ENCODE results near the gene MED12L.
A peak's percentile ranks its signal among the peaks of the same experiment; 100 is the strongest.

MED12L gene

DNA sequence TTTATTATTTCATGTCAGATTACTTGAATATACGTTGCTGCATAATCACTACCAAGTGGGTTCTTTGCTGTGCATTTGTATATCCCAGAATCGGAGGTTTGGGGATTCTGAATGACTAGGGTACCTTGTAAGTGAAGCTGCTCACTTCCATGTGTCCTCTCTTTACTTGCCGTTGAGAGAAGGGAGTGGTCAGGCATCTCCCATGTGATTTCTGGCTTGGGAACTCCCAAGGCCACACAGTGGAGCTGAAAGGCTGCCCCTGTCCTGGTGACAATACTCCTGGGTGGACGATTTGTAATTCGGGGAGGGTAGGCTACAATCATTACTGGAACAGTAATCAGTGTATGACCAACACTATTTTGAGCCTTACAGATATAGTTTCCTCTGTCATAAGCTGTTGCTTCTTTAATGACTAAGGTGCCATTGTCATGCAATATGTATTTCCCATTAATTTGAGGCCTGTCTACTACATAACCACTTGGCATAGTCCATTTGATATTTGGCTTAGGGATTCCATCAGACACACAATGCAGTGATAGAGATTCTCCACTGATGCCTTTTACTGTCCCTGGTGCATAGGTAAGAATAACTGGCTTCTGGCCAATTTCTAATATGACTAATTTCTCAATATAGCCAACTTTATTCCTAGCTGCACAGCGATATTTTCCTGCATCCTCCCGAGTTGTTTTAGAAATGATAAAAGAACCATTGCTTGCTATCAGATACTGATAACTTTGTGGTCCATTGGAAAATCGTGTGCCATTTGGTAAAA is 351.4 kb downstream of the MED12L start:
- no peaks in the 10 kb centered on the region for H4K20me1 ChIP-seq (ENCODE audit: insufficient read depth, low read length, poor library complexity, severe bottlenecking)
- peaks cover 30% of the 10 kb centered on the region; the same call in 1 of the 2 replicates for H3K36me3 ChIP-seq (ENCODE audit: insufficient read depth, low read length)
- no peak overlapping the region for H3K4me2 ChIP-seq (ENCODE audit: low read depth, low read length, poor library complexity, severe bottlenecking)
- no peaks in the 10 kb centered on the region for H3K27me3 ChIP-seq (ENCODE audit: insufficient read depth, low read length, poor library complexity, severe bottlenecking)
- H3F3A ChIP-seq (ENCODE audit: low read depth): no peaks in the 10 kb centered on the region; the same call in 1 of the 2 replicates
- H2AFZ ChIP-seq (ENCODE audit: low read length): no peak overlapping the region
- peaks cover 4% of the 10 kb centered on the region for H3K4me1 ChIP-seq (ENCODE audit: insufficient read depth, low read length, poor library complexity, severe bottlenecking)
- H3K9me3 ChIP-seq (ENCODE audit: insufficient read depth, low read depth, low read length): no peaks in the 10 kb centered on the region
- H3K9me2 ChIP-seq (replicated peaks; ENCODE audit: low read depth, low read length): no peaks in the 10 kb centered on the region
- H3K9ac ChIP-seq (ENCODE audit: low read depth, low read length, poor library complexity, severe bottlenecking): no peak overlapping the region
- TF ChIP-seq EZH2phosphoT487 (IDR thresholded peaks at IDR 0.05; ENCODE audit: borderline replicate concordance): no peak
- TF ChIP-seq, protein P1, sequence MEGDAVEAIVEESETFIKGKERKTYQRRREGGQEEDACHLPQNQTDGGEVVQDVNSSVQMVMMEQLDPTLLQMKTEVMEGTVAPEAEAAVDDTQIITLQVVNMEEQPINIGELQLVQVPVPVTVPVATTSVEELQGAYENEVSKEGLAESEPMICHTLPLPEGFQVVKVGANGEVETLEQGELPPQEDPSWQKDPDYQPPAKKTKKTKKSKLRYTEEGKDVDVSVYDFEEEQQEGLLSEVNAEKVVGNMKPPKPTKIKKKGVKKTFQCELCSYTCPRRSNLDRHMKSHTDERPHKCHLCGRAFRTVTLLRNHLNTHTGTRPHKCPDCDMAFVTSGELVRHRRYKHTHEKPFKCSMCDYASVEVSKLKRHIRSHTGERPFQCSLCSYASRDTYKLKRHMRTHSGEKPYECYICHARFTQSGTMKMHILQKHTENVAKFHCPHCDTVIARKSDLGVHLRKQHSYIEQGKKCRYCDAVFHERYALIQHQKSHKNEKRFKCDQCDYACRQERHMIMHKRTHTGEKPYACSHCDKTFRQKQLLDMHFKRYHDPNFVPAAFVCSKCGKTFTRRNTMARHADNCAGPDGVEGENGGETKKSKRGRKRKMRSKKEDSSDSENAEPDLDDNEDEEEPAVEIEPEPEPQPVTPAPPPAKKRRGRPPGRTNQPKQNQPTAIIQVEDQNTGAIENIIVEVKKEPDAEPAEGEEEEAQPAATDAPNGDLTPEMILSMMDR (conservative IDR thresholded peaks at IDR 0.05; ENCODE audit: low read length): no peak
- no peaks in the 10 kb centered on the region for H3K79me2 ChIP-seq (ENCODE audit: insufficient read depth, low read length)
- H3K4me3 ChIP-seq (ENCODE audit: low read length, poor library complexity, severe bottlenecking): no peak overlapping the region

DNA sequence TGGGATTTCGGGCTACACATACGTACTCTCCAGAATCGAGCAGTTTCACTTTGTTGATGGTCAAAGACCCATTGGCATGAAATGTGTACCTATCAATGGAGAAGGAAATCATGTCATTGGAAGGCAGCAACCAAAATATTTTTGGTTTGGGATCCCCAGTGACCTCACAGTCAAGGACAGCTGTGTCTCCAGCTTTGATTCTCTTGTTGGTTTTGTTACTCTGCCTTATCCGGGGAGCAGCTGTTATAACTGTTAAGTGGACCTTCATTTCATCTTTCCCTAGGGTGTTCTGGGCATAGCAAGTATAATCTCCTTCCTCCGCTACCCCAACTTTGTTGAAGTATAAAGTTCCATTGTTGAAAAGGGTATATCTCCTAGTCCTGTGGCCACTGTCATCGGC is 352.4 kb downstream of the MED12L start:
- no peaks in the 10 kb centered on the region for H3K27me3 ChIP-seq (ENCODE audit: insufficient read depth, low read length, poor library complexity, severe bottlenecking)
- no peaks in the 10 kb centered on the region for H3K4me1 ChIP-seq (ENCODE audit: insufficient read depth, low read length, poor library complexity, severe bottlenecking)
- H3F3A ChIP-seq (ENCODE audit: low read depth): no peaks in the 10 kb centered on the region; the same call in 1 of the 2 replicates
- TF ChIP-seq, protein P1 (conservative IDR thresholded peaks at IDR 0.05; ENCODE audit: low read length): no peak
- TF ChIP-seq EZH2phosphoT487 (IDR thresholded peaks at IDR 0.05; ENCODE audit: borderline replicate concordance): no peak
- H3K9me3 ChIP-seq (ENCODE audit: insufficient read depth, low read depth, low read length): no peaks in the 10 kb centered on the region
- H3K79me2 ChIP-seq (ENCODE audit: insufficient read depth, low read length): no peaks in the 10 kb centered on the region
- no peaks in the 10 kb centered on the region for H3K9me2 ChIP-seq (replicated peaks; ENCODE audit: low read depth, low read length)
- H3K4me3 ChIP-seq (ENCODE audit: low read length, poor library complexity, severe bottlenecking): no peak overlapping the region
- H3K36me3 ChIP-seq (ENCODE audit: insufficient read depth, low read length): peaks cover 20% of the 10 kb centered on the region; the same call in 1 of the 2 replicates
- H3K9ac ChIP-seq (ENCODE audit: low read depth, low read length, poor library complexity, severe bottlenecking): no peak overlapping the region
- no peaks in the 10 kb centered on the region for H4K20me1 ChIP-seq (ENCODE audit: insufficient read depth, low read length, poor library complexity, severe bottlenecking)
- H2AFZ ChIP-seq (ENCODE audit: low read length): no peak overlapping the region
- H3K4me2 ChIP-seq (ENCODE audit: low read depth, low read length, poor library complexity, severe bottlenecking): no peak overlapping the region

DNA sequence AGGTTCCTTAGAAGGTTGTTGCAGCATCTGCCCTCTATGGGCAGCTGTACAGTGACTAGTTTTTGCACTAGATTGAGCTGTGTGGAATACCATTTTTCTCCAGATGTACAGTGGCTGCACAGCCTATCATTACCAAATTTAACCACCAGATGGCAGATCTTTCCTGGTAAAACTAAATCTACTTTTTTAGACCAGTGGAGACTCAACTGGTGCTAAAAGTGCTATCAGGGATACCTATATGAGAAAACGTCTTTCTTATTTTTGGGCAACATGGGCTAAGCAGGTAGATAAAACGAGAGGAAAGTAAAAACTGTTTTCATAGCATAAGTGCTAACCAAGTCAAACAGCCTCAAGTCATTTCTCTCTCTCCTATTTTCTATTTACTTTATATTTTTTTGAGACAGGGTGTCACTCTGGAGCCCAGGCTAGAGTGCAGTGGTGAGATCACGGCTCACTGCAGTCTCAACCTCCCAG is 354.2 kb downstream of the MED12L start:
- Histone ChIP-seq H3K9me2 (replicated peaks; ENCODE audit: low read depth, low read length) (no peaks in the 10 kb centered on the region), H3K4me3 (ENCODE audit: low read length, poor library complexity, severe bottlenecking) (no peak overlapping the region), H2AFZ (ENCODE audit: low read length) (no peak overlapping the region), H3K36me3 (ENCODE audit: insufficient read depth, low read length) (peaks cover 11% of the 10 kb centered on the region; the same call in 1 of the 2 replicates), H3K4me2 (ENCODE audit: low read depth, low read length, poor library complexity, severe bottlenecking) (no peak overlapping the region), H3K79me2 (ENCODE audit: insufficient read depth, low read length) (no peaks in the 10 kb centered on the region), H3K9ac (ENCODE audit: low read depth, low read length, poor library complexity, severe bottlenecking) (no peak overlapping the region), H3K9me3 (ENCODE audit: insufficient read depth, low read depth, low read length) (no peaks in the 10 kb centered on the region), H4K20me1 (ENCODE audit: insufficient read depth, low read length, poor library complexity, severe bottlenecking) (no peaks in the 10 kb centered on the region), H3F3A (ENCODE audit: low read depth) (no peaks in the 10 kb centered on the region; the same call in 1 of the 2 replicates), H3K27me3 (ENCODE audit: insufficient read depth, low read length, poor library complexity, severe bottlenecking) (no peaks in the 10 kb centered on the region), H3K4me1 (ENCODE audit: insufficient read depth, low read length, poor library complexity, severe bottlenecking) (no peaks in the 10 kb centered on the region)
- no peak for TF ChIP-seq EZH2phosphoT487 (IDR thresholded peaks at IDR 0.05; ENCODE audit: borderline replicate concordance)
- TF ChIP-seq, protein P1 (conservative IDR thresholded peaks at IDR 0.05; ENCODE audit: low read length): peak; percentile 86

Data from Loucy (cell line).